H1 (cell line): ENCODE measurements around the gene OSGEP. TPM values are rescaled to one million over a fixed set of nuclear protein-coding genes. Genes with fewer than 3 reads are reported as not detected.
A peak's percentile ranks its signal among the peaks of the same experiment; 100 is the strongest.

ENCODE experiments used
- BACH1 ChIP-seq: IDR thresholded peaks from 2 replicates; pipeline ENCODE4 v1.6.1; 2012; ENCODE audit warnings: low read length, improper control_type of control experiment
- EP300 ChIP-seq, 2 experiments: IDR thresholded peaks; 1 replicate in 1 of 2; 2 replicates in 1 of 2; pipeline ENCODE4 v1.6.1; 2011 to 2012; ENCODE audit warnings: low read depth in 2 of 2, low read length in 2 of 2, mild to moderate bottlenecking in 2 of 2, borderline replicate concordance in 1 of 2, inconsistent platforms in 1 of 2, moderate library complexity in 1 of 2
- EZH2 ChIP-seq: fragments of 200-600 bp; sonication (generic); IDR thresholded peaks from 2 replicates; pipeline ENCODE4 v1.7.1; 2012; ENCODE audit warnings: low read depth, mild to moderate bottlenecking, moderate library complexity, low read length, inconsistent platforms; ENCODE audit not compliant: severe bottlenecking
- FOSL1 ChIP-seq: IDR thresholded peaks from 2 replicates; pipeline ENCODE4 v1.6.1; 2011; ENCODE audit warnings: mild to moderate bottlenecking, low read depth, low read length, moderate library complexity; ENCODE audit not compliant: insufficient read depth
- HDAC6 ChIP-seq: IDR thresholded peaks from one replicate; pipeline ENCODE4 v1.7.1; 2012; ENCODE audit warnings: low read depth, mild to moderate bottlenecking, inconsistent platforms, low read length, moderate library complexity
- POLR2A ChIP-seq, 2 experiments: IDR thresholded peaks; 1 replicate in 1 of 2; 2 replicates in 1 of 2; pipeline ENCODE4 v1.6.1; 2011; ENCODE audit warnings: low read depth in 2 of 2, low read length in 2 of 2, mild to moderate bottlenecking in 2 of 2; ENCODE audit errors: control extremely low read depth in 1 of 2
- RXRA ChIP-seq: IDR thresholded peaks from 2 replicates; pipeline ENCODE4 v1.6.1; 2011; ENCODE audit warnings: low read depth, mild to moderate bottlenecking, low read length, moderate library complexity; ENCODE audit not compliant: insufficient read depth
- SIN3A ChIP-seq, 2 experiments: IDR thresholded peaks in 1 of 2; conservative IDR thresholded peaks in 1 of 2; 2 replicates each; pipeline ENCODE4 v1.6.1; 2011 to 2012; ENCODE audit warnings: low read length in 2 of 2, improper control_type of control experiment in 1 of 2, low read depth in 1 of 2, mild to moderate bottlenecking in 1 of 2
- SP1 ChIP-seq: IDR thresholded peaks from 2 replicates; pipeline ENCODE4 v1.6.1; 2011; ENCODE audit warnings: low read depth, low read length
- polyA plus RNA-seq, 7 experiments: library from polyadenylated mRNA; depleted of rRNA in 3 of 7; stranded (reverse) in 5 of 7; unstranded in 2 of 7; fragments of >200 nt in 5 of 7; fragments of 200-250 nt in 2 of 7; gene quantifications; 1 replicate in 5 of 7; 2 replicates in 1 of 7; 4 replicates in 1 of 7; pipeline versions ENCODE4 v1.2.1 to v1.2.3, GENCODE V29; 2011 to 2013; ENCODE audit warnings: missing spikeins in 2 of 7, mixed read lengths in 2 of 7
- total RNA-seq: library from RNA; stranded (reverse); fragmentation: NEBNext Ultra II Directional; extraction: Animal tissue kit (Norgen Biotek cat#: 25700); gene quantifications from 2 replicates; pipeline ENCODE4 v1.2.1, GENCODE V29; 2021

The OSGEP gene
- total and polyA plus RNA-seq, 2 of the 8 experiments (the other 6 are each of a cell fraction or from before 2014, with no cell fraction given): 34.4 to 78.6 TPM

DNA sequence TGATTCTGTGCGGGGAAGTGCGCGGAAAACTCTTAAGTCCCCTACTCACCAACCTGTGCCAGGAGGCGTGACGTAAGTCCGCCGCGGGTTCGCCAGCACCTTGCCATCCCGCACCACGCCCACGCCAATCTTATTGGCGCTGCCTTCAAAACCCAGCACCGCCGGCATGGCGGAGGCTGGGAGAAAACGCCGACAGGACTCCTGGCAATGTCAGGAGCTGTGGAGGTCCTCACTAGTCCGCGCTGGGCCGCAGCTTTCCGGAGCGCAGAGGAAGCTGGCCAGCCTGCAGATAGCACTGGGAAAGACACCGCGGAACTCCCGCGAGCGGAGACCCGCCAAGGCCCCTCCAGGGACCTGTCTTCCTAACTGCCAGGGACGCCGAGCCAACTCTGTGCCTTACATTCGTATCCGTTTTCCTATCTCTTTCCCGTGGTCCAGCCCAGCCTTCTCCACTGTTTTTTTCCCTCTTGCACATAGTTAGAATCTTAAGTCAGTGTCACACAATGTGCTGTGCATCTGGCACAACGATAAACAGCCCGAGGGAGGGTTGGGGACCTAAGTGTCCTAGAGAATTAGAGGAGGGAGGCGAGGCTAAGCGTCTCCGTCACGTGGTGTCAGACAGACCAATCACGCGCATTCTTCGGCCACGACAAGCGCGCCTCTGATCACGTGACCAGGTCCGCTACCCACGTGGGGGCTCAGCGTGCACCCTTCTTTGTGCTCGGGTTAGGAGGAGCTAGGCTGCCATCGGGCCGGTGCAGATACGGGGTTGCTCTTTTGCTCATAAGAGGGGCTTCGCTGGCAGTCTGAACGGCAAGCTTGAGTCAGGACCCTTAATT, at the start of gene OSGEP, which contains the start of gene APEX1 (continued):
- TF ChIP-seq FOSL1 (no peak), POLR2A (IDR thresholded peaks at IDR 0.05; ENCODE audit: control extremely low read depth in 1 of 2, low read depth in 2 of 2, low read length in 2 of 2) (peak; percentile 95 to 96), EP300 (IDR thresholded peaks at IDR 0.05; ENCODE audit: borderline replicate concordance in 1 of 2, low read depth in 2 of 2, low read length in 2 of 2) (no peak), BACH1 (no peak), RXRA (no peak), SIN3A (conservative IDR thresholded peaks at IDR 0.05 in 1 of 2, IDR thresholded peaks at IDR 0.05 in 1 of 2; ENCODE audit: low read depth in 1 of 2, low read length in 2 of 2) (peak; percentile 80 to 81; a peak in 3 of 4 replicates), HDAC6 (no peak), EZH2 (no peak), SP1 (0 out of 2 replicates have a peak, but pooled peaks have one; percentile 2)
